Keratinocyte (primary cell): Measurements from ENCODE around the gene SLC25A15. TPM values are rescaled to one million over a fixed set of nuclear protein-coding genes. Genes with fewer than 3 reads are reported as not detected.
"Not testable (repeated sequence)": the region's sequence is repeated elsewhere in the genome, so short reads cannot be mapped to it uniquely, and the experiment has no call there.

ENCODE experiments used
- DNase-seq: peaks from one replicate; pipeline ENCODE4 v3.0.0-alpha.2; 2011; ENCODE audit warnings: low read depth, missing footprints, low spot score
- FAIRE-seq: peaks from 2 replicates; lab custom pipeline; 2011; peaks lifted over from hg19 to GRCh38; lab: Jason Lieb, UNC
- H2AFZ ChIP-seq: 2 replicates; pipeline ENCODE4 v1.6.0; 2012; ENCODE audit warnings: low read length, control low read depth, inconsistent platforms; ENCODE audit not compliant: control insufficient read depth
- H3K27ac ChIP-seq: 2 replicates; pipeline ENCODE4 v1.5.1; 2011; ENCODE audit warnings: low read length; ENCODE audit not compliant: control insufficient read depth, insufficient read depth
- H3K27me3 ChIP-seq: 3 replicates; pipeline ENCODE4 v1.6.0; 2011; ENCODE audit warnings: low read length; ENCODE audit not compliant: control insufficient read depth, insufficient read depth; ENCODE audit errors: extremely low read depth
- H3K36me3 ChIP-seq, 2 experiments: 2 replicates in 1 of 2; 3 replicates in 1 of 2; pipeline ENCODE4 v1.5.1; 2011; ENCODE audit warnings: low read length in 2 of 2, mild to moderate bottlenecking in 1 of 2; ENCODE audit not compliant: control insufficient read depth in 2 of 2, insufficient read depth in 2 of 2; ENCODE audit errors: extremely low read depth in 1 of 2
- H3K4me1 ChIP-seq: 3 replicates; pipeline ENCODE4 v1.5.1; 2011; ENCODE audit warnings: low read length; ENCODE audit not compliant: control insufficient read depth, insufficient read depth; ENCODE audit errors: extremely low read depth
- H3K4me2 ChIP-seq: 3 replicates; pipeline ENCODE4 v1.6.0; 2011; ENCODE audit warnings: low read depth, low read length; ENCODE audit not compliant: control insufficient read depth, insufficient read depth; ENCODE audit errors: extremely low read depth
- H3K4me3 ChIP-seq, 3 experiments: fragments of 200-600 bp in 1 of 3; sonication (generic) in 1 of 3; 2 replicates in 2 of 3; 3 replicates in 1 of 3; pipeline ENCODE4 v1.5.1; 2011 to 2016; ENCODE audit warnings: low read length in 3 of 3, mild to moderate bottlenecking in 3 of 3, control low read depth in 2 of 3, inconsistent platforms in 1 of 3, low read depth in 1 of 3, mixed read lengths in 1 of 3, mixed run types in 1 of 3, moderate library complexity in 1 of 3; ENCODE audit not compliant: control insufficient read depth in 2 of 3, insufficient read depth in 2 of 3; ENCODE audit errors: extremely low read depth in 1 of 3
- H3K79me2 ChIP-seq: 2 replicates; pipeline ENCODE4 v1.6.0; 2012; ENCODE audit warnings: low read length; ENCODE audit not compliant: control insufficient read depth, insufficient read depth
- H3K9ac ChIP-seq: 3 replicates; pipeline ENCODE4 v1.6.0; 2011; ENCODE audit warnings: low read length; ENCODE audit not compliant: control insufficient read depth, insufficient read depth; ENCODE audit errors: extremely low read depth
- H3K9me1 ChIP-seq: 3 replicates; pipeline ENCODE4 v1.6.0; 2011; ENCODE audit warnings: low read length; ENCODE audit not compliant: control insufficient read depth, insufficient read depth; ENCODE audit errors: extremely low read depth
- H3K9me3 ChIP-seq: 2 replicates; pipeline ENCODE4 v1.5.1; 2012; ENCODE audit warnings: low read depth, low read length; ENCODE audit not compliant: control insufficient read depth
- H4K20me1 ChIP-seq: 3 replicates; pipeline ENCODE4 v1.6.0; 2011; ENCODE audit warnings: low read length; ENCODE audit not compliant: control insufficient read depth, insufficient read depth; ENCODE audit errors: extremely low read depth
- CTCF ChIP-seq, 3 experiments: IDR thresholded peaks in 1 of 3; conservative IDR thresholded peaks in 1 of 3; optimal IDR thresholded peaks in 1 of 3; 2 replicates in 2 of 3; 3 replicates in 1 of 3; pipeline versions ENCODE3 to v1.5.1; 2011; ENCODE audit warnings: low read length in 3 of 3, mild to moderate bottlenecking in 3 of 3, moderate library complexity in 2 of 3, control low read depth in 1 of 3, inconsistent platforms in 1 of 3; ENCODE audit not compliant: insufficient read depth in 2 of 3; ENCODE audit errors: extremely low read depth in 1 of 3
- EZH2 ChIP-seq: IDR thresholded peaks from one replicate; pipeline ENCODE4 v1.6.1; 2012; ENCODE audit warnings: inconsistent platforms, mild to moderate bottlenecking, low read length, moderate library complexity
- dilution Hi-C: fragments of 300-500 bp; cut with MboI; formaldehyde crosslinking; loops from one replicate; pipeline ENCODE4 v1.7.0; 2020; ENCODE audit warnings: low sequenced_read_pairs; ENCODE audit not compliant: extremely low pct_ligation_motif_present
- polyA plus RNA-seq, 5 experiments: library from polyadenylated mRNA; depleted of rRNA in 3 of 5; stranded (reverse) in 3 of 5; stranded (forward) in 1 of 5; unstranded in 1 of 5; fragments of >200 nt; gene quantifications; 1 replicate in 1 of 5; 2 replicates in 3 of 5; 3 replicates in 1 of 5; pipeline versions ENCODE4 v1.2.1 to v1.2.3, GENCODE V29; 2011 to 2012; ENCODE audit warnings: missing spikeins in 2 of 5, low read depth in 1 of 5, low replicate concordance in 1 of 5

SLC25A15 gene
- polyA plus RNA-seq, 1 donor (not counting 4 experiments of a cell fraction or from before 2014, with no cell fraction given): 13.1 TPM

- dilution Hi-C loops: no loop called here
- FAIRE-seq: no peak
Measured at GRCh38 chr13:40781717-40782116, 7.7 kb upstream of the SLC25A15 start.

GRCh38 chr13:40782971-40783370 lies 6.4 kb upstream of the SLC25A15 start:
- FAIRE-seq, H3K9me1 ChIP-seq, H3K4me2 ChIP-seq, H3K4me1 ChIP-seq, dilution Hi-C loops, H3K79me2 ChIP-seq, DNase-seq, H4K20me1 ChIP-seq, H2AFZ ChIP-seq, H3K36me3 ChIP-seq, H3K9ac ChIP-seq, H3K27me3 ChIP-seq, H3K4me3 ChIP-seq, H3K9me3 ChIP-seq, H3K27ac ChIP-seq: not testable (repeated sequence)

More at GRCh38 chr13:40781717-40782116, 7.7 kb upstream of the SLC25A15 start:
- DNase-seq: no peak
- no peaks in the 10 kb centered on the region for H3K36me3 ChIP-seq
- H3K9ac ChIP-seq: no peak overlapping the region
- no peak overlapping the region for H3K4me2 ChIP-seq
- H3K9me3 ChIP-seq: no peaks in the 10 kb centered on the region
- no peak overlapping the region for H3K27ac ChIP-seq
- no peaks in the 10 kb centered on the region for H3K27me3 ChIP-seq
- H4K20me1 ChIP-seq: no peaks in the 10 kb centered on the region
- H3K4me3 ChIP-seq: no peak overlapping the region
- peaks cover 10% of the 10 kb centered on the region for H3K4me1 ChIP-seq
- no peak for TF ChIP-seq EZH2
- no peak for TF ChIP-seq CTCF (optimal IDR thresholded peaks at IDR 0.05 in 1 of 3, IDR thresholded peaks at IDR 0.05 in 1 of 3, conservative IDR thresholded peaks at IDR 0.05 in 1 of 3; ENCODE audit: extremely low read depth in 1 of 3, insufficient read depth in 2 of 3, low read length in 3 of 3)
- no peak overlapping the region for H2AFZ ChIP-seq
- no peaks in the 10 kb centered on the region for H3K79me2 ChIP-seq
- no peaks in the 10 kb centered on the region for H3K9me1 ChIP-seq

- no peak for TF ChIP-seq EZH2
- TF ChIP-seq CTCF (optimal IDR thresholded peaks at IDR 0.05 in 1 of 3, IDR thresholded peaks at IDR 0.05 in 1 of 3, conservative IDR thresholded peaks at IDR 0.05 in 1 of 3; ENCODE audit: extremely low read depth in 1 of 3, insufficient read depth in 2 of 3, low read length in 3 of 3): no peak
Measured at GRCh38 chr13:40784540-40784939, 4.9 kb upstream of the SLC25A15 start.

More at GRCh38 chr13:40784540-40784939, 4.9 kb upstream of the SLC25A15 start:
- H3K79me2 ChIP-seq: no peaks in the 10 kb centered on the region
- H3K9ac ChIP-seq: no peak overlapping the region
- H2AFZ ChIP-seq: no peak overlapping the region
- no peak overlapping the region for H3K27ac ChIP-seq
- H3K4me2 ChIP-seq: no peak overlapping the region
- dilution Hi-C loops: no loop called here
- no peaks in the 10 kb centered on the region for H4K20me1 ChIP-seq
- DNase-seq (no peak), FAIRE-seq (no peak)
- no peak overlapping the region for H3K4me3 ChIP-seq
- no peaks in the 10 kb centered on the region for H3K36me3 ChIP-seq
- no peaks in the 10 kb centered on the region for H3K4me1 ChIP-seq
- H3K9me3 ChIP-seq: no peaks in the 10 kb centered on the region
- no peaks in the 10 kb centered on the region for H3K27me3 ChIP-seq
- H3K9me1 ChIP-seq: no peaks in the 10 kb centered on the region
